HCT116 (cell line): Measurements from ENCODE around the gene HEPH.

Experiments used
- CBX3 ChIP-seq: IDR thresholded peaks from 2 replicates; pipeline ENCODE4 v1.6.1; 2012; ENCODE audit warnings: low read depth
- CEBPB ChIP-seq: IDR thresholded peaks from 2 replicates; pipeline ENCODE4 v1.6.1; 2012; ENCODE audit warnings: low read depth
- EZH2 ChIP-seq: fragments of 200-600 bp; sonication (generic); IDR thresholded peaks from 2 replicates; pipeline ENCODE4 v1.6.1; 2017; ENCODE audit warnings: antibody characterized with exemption, mixed run types
- FOSL1 ChIP-seq: IDR thresholded peaks from 2 replicates; pipeline ENCODE4 v1.6.1; 2012; ENCODE audit warnings: low read depth
- JUND ChIP-seq: IDR thresholded peaks from 2 replicates; pipeline ENCODE4 v1.6.1; 2012
- POLR2A ChIP-seq: IDR thresholded peaks from 2 replicates; pipeline ENCODE4 v1.7.0; 2011; ENCODE audit warnings: borderline replicate concordance; ENCODE audit not compliant: insufficient read depth, insufficient read length; ENCODE audit errors: extremely low read depth
- POLR2AphosphoS5 ChIP-seq: IDR thresholded peaks from 2 replicates; pipeline ENCODE4 v1.6.1; 2011; ENCODE audit warnings: mild to moderate bottlenecking, low read depth, low read length, moderate library complexity
- SP1 ChIP-seq: IDR thresholded peaks from 2 replicates; pipeline ENCODE4 v1.6.1; 2012; ENCODE audit warnings: low read depth
- SRF ChIP-seq: IDR thresholded peaks from 2 replicates; pipeline ENCODE4 v1.6.1; 2012; ENCODE audit warnings: low read depth
- YY1 ChIP-seq: IDR thresholded peaks from 2 replicates; pipeline ENCODE4 v1.6.1; 2011; ENCODE audit warnings: low read length, low read depth, moderate library complexity, mild to moderate bottlenecking; ENCODE audit not compliant: insufficient replicate concordance; ENCODE audit errors: extremely low read depth
- ZFX ChIP-seq: fragments of 450-650 bp; IDR thresholded peaks from 2 replicates; pipeline ENCODE4 v1.6.1; 2017
- TF ChIP-seq, protein P1 (sequence below): IDR thresholded peaks from 2 replicates; pipeline ENCODE4 v1.6.1; 2012
- TF ChIP-seq, protein P2 (sequence below), 3 experiments: fragments of 200-600 bp in 1 of 3; sonication (generic) in 1 of 3; IDR thresholded peaks in 2 of 3; conservative IDR thresholded peaks in 1 of 3; 2 replicates each; pipeline ENCODE4 v1.5.1; 2012 to 2017; ENCODE audit warnings: low read depth in 2 of 3, low read length in 2 of 3, antibody characterized with exemption in 1 of 3, borderline replicate concordance in 1 of 3, control low read depth in 1 of 3, mild to moderate bottlenecking in 1 of 3, mixed read lengths in 1 of 3, mixed run types in 1 of 3, moderate library complexity in 1 of 3; ENCODE audit not compliant: insufficient read depth in 1 of 3
- TF ChIP-seq, protein P3 (sequence below): IDR thresholded peaks from 2 replicates; pipeline ENCODE4 v1.6.1; 2012; ENCODE audit warnings: low read depth

DNA sequence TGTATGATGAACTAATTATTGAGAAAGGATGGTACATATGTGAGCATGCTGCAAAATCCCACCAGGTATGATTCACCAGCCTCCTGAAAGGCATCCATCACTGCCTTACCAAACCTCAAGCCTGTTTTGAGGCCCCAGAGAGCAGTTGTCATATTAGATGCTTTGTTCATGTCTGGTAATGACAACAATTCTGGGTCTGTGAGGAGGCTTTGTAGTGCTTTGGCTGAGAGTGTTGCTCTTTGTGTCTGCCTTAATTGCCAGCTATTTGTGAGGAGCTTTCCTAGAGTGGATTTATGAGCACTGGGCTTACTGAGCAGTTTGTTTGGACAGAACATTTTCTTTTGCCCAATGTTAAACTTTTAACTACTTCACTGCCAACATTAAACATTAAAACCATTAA lies 69.2 kb downstream of the HEPH start:
- TF ChIP-seq POLR2A (no peak), YY1 (no peak), POLR2AphosphoS5 (no peak), SP1 (no peak), EZH2 (no peak), ZFX (no peak), SRF (no peak), CBX3 (no peak), FOSL1 (no peak), JUND (no peak), CEBPB (no peak)
- TF ChIP-seq, protein P1, sequence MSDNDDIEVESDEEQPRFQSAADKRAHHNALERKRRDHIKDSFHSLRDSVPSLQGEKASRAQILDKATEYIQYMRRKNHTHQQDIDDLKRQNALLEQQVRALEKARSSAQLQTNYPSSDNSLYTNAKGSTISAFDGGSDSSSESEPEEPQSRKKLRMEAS, result no peak
- TF ChIP-seq, protein P2, sequence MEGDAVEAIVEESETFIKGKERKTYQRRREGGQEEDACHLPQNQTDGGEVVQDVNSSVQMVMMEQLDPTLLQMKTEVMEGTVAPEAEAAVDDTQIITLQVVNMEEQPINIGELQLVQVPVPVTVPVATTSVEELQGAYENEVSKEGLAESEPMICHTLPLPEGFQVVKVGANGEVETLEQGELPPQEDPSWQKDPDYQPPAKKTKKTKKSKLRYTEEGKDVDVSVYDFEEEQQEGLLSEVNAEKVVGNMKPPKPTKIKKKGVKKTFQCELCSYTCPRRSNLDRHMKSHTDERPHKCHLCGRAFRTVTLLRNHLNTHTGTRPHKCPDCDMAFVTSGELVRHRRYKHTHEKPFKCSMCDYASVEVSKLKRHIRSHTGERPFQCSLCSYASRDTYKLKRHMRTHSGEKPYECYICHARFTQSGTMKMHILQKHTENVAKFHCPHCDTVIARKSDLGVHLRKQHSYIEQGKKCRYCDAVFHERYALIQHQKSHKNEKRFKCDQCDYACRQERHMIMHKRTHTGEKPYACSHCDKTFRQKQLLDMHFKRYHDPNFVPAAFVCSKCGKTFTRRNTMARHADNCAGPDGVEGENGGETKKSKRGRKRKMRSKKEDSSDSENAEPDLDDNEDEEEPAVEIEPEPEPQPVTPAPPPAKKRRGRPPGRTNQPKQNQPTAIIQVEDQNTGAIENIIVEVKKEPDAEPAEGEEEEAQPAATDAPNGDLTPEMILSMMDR (IDR thresholded peaks at IDR 0.05 in 2 of 3, conservative IDR thresholded peaks at IDR 0.05 in 1 of 3; ENCODE audit: borderline replicate concordance in 1 of 3, insufficient read depth in 1 of 3, low read depth in 2 of 3, low read length in 2 of 3), result no peak
- TF ChIP-seq, protein P3, sequence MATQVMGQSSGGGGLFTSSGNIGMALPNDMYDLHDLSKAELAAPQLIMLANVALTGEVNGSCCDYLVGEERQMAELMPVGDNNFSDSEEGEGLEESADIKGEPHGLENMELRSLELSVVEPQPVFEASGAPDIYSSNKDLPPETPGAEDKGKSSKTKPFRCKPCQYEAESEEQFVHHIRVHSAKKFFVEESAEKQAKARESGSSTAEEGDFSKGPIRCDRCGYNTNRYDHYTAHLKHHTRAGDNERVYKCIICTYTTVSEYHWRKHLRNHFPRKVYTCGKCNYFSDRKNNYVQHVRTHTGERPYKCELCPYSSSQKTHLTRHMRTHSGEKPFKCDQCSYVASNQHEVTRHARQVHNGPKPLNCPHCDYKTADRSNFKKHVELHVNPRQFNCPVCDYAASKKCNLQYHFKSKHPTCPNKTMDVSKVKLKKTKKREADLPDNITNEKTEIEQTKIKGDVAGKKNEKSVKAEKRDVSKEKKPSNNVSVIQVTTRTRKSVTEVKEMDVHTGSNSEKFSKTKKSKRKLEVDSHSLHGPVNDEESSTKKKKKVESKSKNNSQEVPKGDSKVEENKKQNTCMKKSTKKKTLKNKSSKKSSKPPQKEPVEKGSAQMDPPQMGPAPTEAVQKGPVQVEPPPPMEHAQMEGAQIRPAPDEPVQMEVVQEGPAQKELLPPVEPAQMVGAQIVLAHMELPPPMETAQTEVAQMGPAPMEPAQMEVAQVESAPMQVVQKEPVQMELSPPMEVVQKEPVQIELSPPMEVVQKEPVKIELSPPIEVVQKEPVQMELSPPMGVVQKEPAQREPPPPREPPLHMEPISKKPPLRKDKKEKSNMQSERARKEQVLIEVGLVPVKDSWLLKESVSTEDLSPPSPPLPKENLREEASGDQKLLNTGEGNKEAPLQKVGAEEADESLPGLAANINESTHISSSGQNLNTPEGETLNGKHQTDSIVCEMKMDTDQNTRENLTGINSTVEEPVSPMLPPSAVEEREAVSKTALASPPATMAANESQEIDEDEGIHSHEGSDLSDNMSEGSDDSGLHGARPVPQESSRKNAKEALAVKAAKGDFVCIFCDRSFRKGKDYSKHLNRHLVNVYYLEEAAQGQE, result no peak
